Hepatic stellate cell (primary cell): Measurements from ENCODE around the gene ZNF652.
"Not testable (repeated sequence)": the region's sequence is repeated elsewhere in the genome, so short reads cannot be mapped to it uniquely, and the experiment has no call there.

ENCODE experiments used
- DNase-seq: peaks from one replicate; pipeline ENCODE4 v3.0.0; 2011; ENCODE audit warnings: low spot score

Gene ZNF652

DNA sequence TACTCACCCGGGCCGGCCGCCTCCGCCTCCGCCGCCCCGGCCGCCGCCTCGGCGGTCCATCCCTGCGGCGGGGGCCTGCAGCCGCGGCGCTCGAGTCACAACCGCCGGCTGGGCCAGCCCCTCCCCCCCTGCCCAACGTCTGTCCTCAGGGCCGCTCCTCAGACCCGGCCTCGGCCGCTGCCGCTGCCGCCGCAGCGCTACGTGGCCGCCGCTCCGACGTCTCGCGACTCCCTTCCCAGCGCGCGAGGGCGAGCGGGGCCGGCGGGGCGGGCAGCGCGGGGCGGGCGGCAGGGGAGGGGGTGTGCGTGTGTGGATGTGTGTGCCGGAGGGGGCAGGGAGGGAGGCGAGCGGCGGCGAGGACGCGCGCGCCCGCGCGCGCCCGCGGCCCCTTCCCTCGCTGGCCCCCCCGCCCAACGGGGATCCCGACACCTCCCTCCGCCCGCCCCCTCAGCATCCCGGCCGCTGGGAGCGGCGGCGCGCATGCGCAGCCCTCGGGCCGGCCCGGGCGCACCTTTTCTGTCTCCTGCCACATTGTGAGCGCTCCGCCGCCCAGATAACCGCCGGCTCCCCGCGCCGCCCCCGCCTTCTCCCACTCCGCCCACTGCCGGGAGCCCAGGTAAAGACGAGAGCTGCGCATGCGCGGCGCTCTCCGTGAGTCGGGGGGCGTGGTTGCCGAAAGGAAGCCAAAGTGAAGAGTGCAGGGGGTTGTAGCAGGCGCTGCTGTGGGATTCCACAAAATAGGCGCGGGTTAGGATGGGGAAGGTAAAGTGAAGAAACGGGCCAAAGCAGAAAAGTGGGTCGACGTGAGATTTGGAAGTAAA is at the start of gene ZNF652:
Gene ZNF652 (minus strand): TSS at position 349 of the 821 bp plus-strand sequence. CDS start 44,525 bp downstream, outside the sequence.
- DNase-seq, result peak; percentile 97

- DNase-seq, result no peak
Measured at GRCh38 chr17:49409066-49409465, 47.0 kb upstream of the ZNF652 start.

GRCh38 chr17:49407981-49408501 is 46.0 kb upstream of the ZNF652 start:
- DNase-seq, result peak; percentile 74

DNA sequence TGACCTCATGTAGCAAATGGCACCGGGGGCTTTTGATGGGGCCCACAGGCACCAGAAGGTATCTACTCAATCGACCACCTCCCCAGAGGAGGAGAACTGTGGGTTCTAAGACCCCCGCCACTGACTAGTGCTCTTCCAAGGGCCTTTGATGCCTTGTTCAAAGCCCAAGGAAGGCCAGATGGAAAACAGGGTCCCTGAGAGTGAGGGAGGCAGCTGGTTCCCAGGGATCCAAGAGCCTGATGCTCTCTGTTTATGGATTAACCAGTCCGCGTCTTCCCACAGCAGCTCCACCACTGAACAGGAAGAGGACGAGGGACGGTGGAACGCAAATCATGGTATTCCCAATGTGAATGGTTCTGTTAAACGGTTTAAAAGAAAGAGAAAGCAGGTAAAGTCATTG is 45.0 kb upstream of the ZNF652 start:
- DNase-seq, result no peak

GRCh38 chr17:49406421-49407061 is 44.5 kb upstream of the ZNF652 start:
- no peak for DNase-seq

DNA sequence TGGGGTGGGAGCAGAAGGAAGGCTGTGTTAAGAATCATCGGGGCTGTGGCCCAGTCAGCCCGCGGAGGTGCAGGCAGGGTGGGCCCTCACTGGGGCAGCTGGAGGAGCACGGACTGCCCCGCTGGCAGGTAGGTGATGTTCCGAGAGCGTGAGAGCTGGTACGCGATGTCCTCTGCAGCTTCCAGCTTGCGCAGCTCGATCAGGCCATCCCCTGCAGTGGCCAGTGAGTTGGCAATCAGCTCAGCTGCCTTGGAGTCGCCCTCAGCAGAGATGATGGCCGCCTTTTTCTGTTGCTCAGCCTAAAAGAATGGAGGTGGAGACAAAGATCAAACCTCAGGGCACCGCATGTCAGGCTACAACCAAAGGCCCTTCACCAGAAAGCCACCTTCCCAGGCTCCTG is 42.9 kb upstream of the ZNF652 start:
- DNase-seq, result no peak

DNA sequence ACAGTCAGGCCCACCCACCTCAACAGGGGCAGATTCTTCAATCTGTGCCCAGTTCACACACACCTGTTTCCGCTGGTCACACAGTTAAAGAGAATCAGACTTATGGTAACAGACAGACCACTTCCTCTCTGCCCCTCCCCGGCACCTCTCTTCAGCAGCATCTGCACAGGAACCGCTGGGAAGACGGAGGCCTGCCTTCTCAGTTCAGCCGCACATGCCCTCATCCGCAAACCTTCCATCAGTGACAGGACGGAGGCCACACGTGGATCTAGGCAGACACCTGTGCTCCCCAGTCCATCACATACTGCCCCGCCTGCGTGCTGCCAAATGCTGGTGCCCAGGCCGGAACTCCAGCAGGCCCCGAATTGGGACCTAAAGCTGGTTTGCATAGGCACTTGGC is 42.3 kb upstream of the ZNF652 start:
- no peak for DNase-seq

DNA sequence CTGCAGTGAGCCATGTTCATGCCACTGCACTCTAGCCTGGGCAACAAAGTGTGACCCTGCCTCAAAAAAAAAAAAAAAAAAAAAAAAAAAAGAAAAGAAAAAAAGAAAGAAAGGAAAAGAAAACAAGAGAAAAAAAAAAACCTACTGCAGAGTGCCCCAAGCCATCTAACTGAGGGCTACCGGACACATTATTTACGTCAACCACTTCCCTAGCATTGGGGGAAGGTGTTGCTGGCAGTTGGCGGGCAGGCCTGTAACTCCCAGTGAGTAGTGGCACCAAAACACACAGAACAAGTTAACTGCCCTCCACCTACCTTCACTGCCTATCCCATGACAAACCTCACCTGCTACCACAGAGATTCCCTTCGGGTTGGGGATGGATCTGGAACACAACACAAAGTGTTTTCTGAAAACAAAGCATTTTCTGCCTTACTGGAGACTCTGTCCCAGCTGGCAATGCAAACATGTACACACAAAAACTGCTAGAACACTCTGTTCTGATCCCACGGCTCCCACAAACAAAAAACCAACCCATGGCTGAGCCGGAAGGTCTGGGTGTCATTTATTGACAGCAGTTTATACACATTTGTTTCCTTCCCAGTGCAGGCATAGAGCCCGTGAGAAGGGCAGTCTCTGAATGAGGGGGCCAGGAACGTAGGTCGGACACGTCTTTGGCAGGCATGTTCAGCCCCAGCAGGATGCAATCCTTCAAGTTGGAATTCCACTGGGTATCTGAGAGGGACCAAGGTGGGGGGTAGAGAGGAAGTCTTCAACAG is 41.7 kb upstream of the ZNF652 start:
- DNase-seq, result no peak

GRCh38 chr17:49402706-49403105 is 40.7 kb upstream of the ZNF652 start:
- DNase-seq, result no peak

GRCh38 chr17:49401971-49402611 is 40.0 kb upstream of the ZNF652 start:
- no peak for DNase-seq

- no peak for DNase-seq
Measured at GRCh38 chr17:49399995-49400394, 37.9 kb upstream of the ZNF652 start.

- DNase-seq, result no peak
Measured at GRCh38 chr17:49397586-49397985, 35.5 kb upstream of the ZNF652 start.

DNA sequence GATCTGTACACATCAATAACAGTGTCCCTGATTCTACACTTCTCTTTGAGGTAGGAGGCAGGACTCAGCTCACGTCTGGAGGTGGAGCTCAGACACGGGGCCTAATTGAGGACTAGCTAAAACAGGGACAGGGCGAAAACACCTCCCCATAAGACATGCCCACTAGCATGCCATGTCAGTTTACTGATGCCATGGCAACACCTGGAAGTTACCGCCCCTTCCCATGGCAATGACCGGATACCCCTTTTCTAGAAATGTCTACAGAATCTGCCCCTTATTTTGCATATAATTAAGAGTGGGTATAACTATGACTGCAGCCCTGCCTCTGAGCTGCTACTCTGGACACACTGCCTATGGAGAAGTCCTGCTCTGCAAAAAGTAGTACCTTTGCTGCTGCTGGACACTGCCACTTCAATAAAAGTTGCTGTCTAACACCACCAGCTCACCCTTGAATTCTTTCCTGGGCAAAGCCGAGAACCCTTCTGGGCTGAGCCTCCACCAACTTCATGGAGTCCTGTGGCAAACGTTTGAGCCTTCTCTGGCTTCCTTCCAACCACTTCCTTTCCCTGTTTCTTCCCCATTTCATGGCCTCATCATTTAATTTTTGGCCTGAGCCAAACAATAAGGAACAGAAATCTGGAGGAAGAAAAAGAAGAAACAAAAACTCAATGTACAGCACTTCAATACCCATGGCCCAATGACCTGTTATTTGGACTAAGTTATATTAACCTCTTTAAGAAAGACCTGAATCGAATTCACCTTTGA is 31.6 kb upstream of the ZNF652 start:
- no peak for DNase-seq

DNA sequence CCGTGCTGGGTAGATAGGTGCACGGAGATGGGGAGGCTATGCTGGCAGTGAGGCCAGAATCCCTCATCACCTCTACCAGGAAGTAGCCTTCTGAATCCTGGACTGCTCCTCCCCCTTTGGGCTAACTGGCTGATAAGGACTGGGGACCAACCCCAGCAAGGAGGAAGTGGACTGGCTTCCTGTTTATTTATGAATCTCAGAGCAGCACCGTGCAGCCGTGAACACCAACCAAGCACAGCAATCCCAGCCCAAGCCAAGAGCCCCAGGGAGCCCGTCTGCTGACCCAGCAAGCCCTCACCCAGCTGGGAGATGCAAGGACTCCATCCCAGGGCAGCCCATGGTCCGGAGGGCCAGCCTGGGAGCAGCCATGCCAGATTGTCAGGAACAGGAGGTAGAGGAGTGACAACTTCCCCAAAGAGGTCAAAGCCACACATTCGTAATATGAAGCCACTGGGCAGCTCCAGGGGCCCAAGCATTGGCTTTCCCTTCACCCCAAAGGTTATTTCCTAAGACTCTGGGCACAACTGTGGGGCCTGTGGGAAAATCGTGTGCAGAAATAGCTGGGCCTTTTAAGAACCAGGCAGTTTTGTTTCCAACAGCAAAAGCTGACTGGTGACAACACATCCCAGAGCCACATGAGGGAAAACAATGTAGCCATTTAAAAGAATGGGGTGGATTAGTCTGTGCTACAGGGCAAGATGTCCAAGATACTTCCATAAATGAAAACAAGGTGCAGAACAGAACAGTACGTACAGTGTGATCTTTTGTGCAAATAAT is 28.7 kb upstream of the ZNF652 start:
- peak; percentile 29 for DNase-seq

GRCh38 chr17:49389514-49390347 is 27.7 kb upstream of the ZNF652 start:
- DNase-seq, result not testable (repeated sequence)

- no peak for DNase-seq
Measured at GRCh38 chr17:49388692-49389513, 26.9 kb upstream of the ZNF652 start.

- no peak for DNase-seq
Measured at GRCh38 chr17:49388290-49388640, 26.2 kb upstream of the ZNF652 start.

- no peak for DNase-seq
Measured at GRCh38 chr17:49387498-49388289, 25.6 kb upstream of the ZNF652 start.
